ENCODE measurements around the gene NRIP1. TPM values are rescaled to one million over a fixed set of nuclear protein-coding genes. Genes with fewer than 3 reads are reported as not detected.

The NRIP1 gene
- polyA plus RNA-seq, 1 donor from 2014 or later, result 48.4 TPM

DNA sequence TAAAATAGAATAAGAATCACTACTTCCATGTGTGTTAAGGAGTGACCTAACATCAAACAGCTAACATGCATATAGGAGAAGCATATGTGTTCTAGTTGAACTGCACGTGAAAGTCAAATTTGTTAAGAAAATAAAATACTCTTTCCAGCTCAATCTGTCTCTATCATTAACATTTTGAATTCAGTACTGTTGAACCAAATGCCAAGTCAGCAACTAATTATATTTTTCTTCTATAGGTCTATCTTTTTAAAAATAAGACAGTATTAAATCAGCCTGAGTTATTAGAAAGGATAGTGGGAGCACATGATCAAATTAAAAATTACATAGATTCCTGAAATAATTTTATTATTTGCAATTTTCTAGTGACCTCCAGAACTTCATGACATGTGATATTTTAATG lies 141.8 kb downstream of the NRIP1 start:
- Histone ChIP-seq H3K4me2 (ENCODE audit: low read length) (no peak overlapping the region), H3F3A (ENCODE audit: insufficient read depth, low read length, poor library complexity, severe bottlenecking) (no peaks in the 10 kb centered on the region), H3K79me2 (replicated peaks; ENCODE audit: insufficient read depth, low read length) (no peaks in the 10 kb centered on the region), H3K27ac (ENCODE audit: low read length) (no peak overlapping the region), H3K4me3 (ENCODE audit: low read length) (no peak overlapping the region), H4K20me1 (ENCODE audit: insufficient read depth) (no peaks in the 10 kb centered on the region), H3K9ac (ENCODE audit: low read length) (no peak overlapping the region), H3K9me2 (ENCODE audit: insufficient read depth, low read length) (no peaks in the 10 kb centered on the region), H3K9me3 (ENCODE audit: low read length) (no peaks in the 10 kb centered on the region), H3K27me3 (ENCODE audit: insufficient read depth, low read depth, low read length) (no peaks in the 10 kb centered on the region), H2AFZ (ENCODE audit: low read depth, low read length) (no peak overlapping the region), H3K36me3 (ENCODE audit: insufficient read depth, low read length) (no peaks in the 10 kb centered on the region)
- TF ChIP-seq EP300 (conservative IDR thresholded peaks at IDR 0.05; ENCODE audit: poor library complexity, severe bottlenecking), result no peak
- TF ChIP-seq, protein P1, sequence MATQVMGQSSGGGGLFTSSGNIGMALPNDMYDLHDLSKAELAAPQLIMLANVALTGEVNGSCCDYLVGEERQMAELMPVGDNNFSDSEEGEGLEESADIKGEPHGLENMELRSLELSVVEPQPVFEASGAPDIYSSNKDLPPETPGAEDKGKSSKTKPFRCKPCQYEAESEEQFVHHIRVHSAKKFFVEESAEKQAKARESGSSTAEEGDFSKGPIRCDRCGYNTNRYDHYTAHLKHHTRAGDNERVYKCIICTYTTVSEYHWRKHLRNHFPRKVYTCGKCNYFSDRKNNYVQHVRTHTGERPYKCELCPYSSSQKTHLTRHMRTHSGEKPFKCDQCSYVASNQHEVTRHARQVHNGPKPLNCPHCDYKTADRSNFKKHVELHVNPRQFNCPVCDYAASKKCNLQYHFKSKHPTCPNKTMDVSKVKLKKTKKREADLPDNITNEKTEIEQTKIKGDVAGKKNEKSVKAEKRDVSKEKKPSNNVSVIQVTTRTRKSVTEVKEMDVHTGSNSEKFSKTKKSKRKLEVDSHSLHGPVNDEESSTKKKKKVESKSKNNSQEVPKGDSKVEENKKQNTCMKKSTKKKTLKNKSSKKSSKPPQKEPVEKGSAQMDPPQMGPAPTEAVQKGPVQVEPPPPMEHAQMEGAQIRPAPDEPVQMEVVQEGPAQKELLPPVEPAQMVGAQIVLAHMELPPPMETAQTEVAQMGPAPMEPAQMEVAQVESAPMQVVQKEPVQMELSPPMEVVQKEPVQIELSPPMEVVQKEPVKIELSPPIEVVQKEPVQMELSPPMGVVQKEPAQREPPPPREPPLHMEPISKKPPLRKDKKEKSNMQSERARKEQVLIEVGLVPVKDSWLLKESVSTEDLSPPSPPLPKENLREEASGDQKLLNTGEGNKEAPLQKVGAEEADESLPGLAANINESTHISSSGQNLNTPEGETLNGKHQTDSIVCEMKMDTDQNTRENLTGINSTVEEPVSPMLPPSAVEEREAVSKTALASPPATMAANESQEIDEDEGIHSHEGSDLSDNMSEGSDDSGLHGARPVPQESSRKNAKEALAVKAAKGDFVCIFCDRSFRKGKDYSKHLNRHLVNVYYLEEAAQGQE (IDR thresholded peaks at IDR 0.05; ENCODE audit: borderline replicate concordance), result no peak
- TF ChIP-seq RAD21 (conservative IDR thresholded peaks at IDR 0.05), result no peak
- TF ChIP-seq CTCF (IDR thresholded peaks at IDR 0.05; ENCODE audit: poor library complexity, severe bottlenecking), result no peak
- no peak for TF ChIP-seq MXI1 (conservative IDR thresholded peaks at IDR 0.05; ENCODE audit: poor library complexity, severe bottlenecking)
- no peak for TF ChIP-seq TAF1 (IDR thresholded peaks at IDR 0.05; ENCODE audit: low read depth)
- TF ChIP-seq POLR2AphosphoS5 (IDR thresholded peaks at IDR 0.05), result no peak
- TF ChIP-seq EZH2 (IDR thresholded peaks at IDR 0.05; ENCODE audit: borderline replicate concordance, insufficient read depth, low read length, poor library complexity, severe bottlenecking), result no peak
- TF ChIP-seq SMC3 (conservative IDR thresholded peaks at IDR 0.05; ENCODE audit: poor library complexity), result no peak

- no peak overlapping the region for H3K4me2 ChIP-seq (ENCODE audit: low read length)
Observed at GRCh38 chr21:14918527-14918926, 146.3 kb downstream of the NRIP1 start.

More at GRCh38 chr21:14918527-14918926, 146.3 kb downstream of the NRIP1 start:
- H3K36me3 ChIP-seq (ENCODE audit: insufficient read depth, low read length), result no peaks in the 10 kb centered on the region
- no peaks in the 10 kb centered on the region for H3K27me3 ChIP-seq (ENCODE audit: insufficient read depth, low read depth, low read length)
- TF ChIP-seq MXI1 (conservative IDR thresholded peaks at IDR 0.05; ENCODE audit: poor library complexity, severe bottlenecking) (no peak), POLR2AphosphoS5 (IDR thresholded peaks at IDR 0.05) (no peak), SMC3 (conservative IDR thresholded peaks at IDR 0.05; ENCODE audit: poor library complexity) (no peak), RAD21 (conservative IDR thresholded peaks at IDR 0.05) (no peak), EZH2 (IDR thresholded peaks at IDR 0.05; ENCODE audit: borderline replicate concordance, insufficient read depth, low read length, poor library complexity, severe bottlenecking) (no peak), CTCF (IDR thresholded peaks at IDR 0.05; ENCODE audit: poor library complexity, severe bottlenecking) (no peak), EP300 (conservative IDR thresholded peaks at IDR 0.05; ENCODE audit: poor library complexity, severe bottlenecking) (no peak), TAF1 (IDR thresholded peaks at IDR 0.05; ENCODE audit: low read depth) (no peak)
- TF ChIP-seq, protein P1 (IDR thresholded peaks at IDR 0.05; ENCODE audit: borderline replicate concordance), result no peak
- H3K79me2 ChIP-seq (replicated peaks; ENCODE audit: insufficient read depth, low read length), result no peaks in the 10 kb centered on the region
- H3K9me2 ChIP-seq (ENCODE audit: insufficient read depth, low read length), result no peaks in the 10 kb centered on the region
- no peaks in the 10 kb centered on the region for H3K9me3 ChIP-seq (ENCODE audit: low read length)
- H3F3A ChIP-seq (ENCODE audit: insufficient read depth, low read length, poor library complexity, severe bottlenecking), result no peaks in the 10 kb centered on the region
- no peak overlapping the region for H3K27ac ChIP-seq (ENCODE audit: low read length)
- H3K9ac ChIP-seq (ENCODE audit: low read length), result no peak overlapping the region
- no peak overlapping the region for H2AFZ ChIP-seq (ENCODE audit: low read depth, low read length)
- no peak overlapping the region for H3K4me3 ChIP-seq (ENCODE audit: low read length)
- no peaks in the 10 kb centered on the region for H4K20me1 ChIP-seq (ENCODE audit: insufficient read depth)

All from neural cell (in vitro differentiated cells).